AG04449 (cell line): ENCODE data around the gene LTB.

Source experiments
- CTCF ChIA-PET: fragments of 350-600 bp; formaldehyde crosslinking; extraction: SDS; loops from one replicate; lab custom pipeline; 2021; ENCODE audit warnings: antibody characterized with exemption; lab: Yijun Ruan, JAX
- POLR2A ChIA-PET: fragments of 400-600, 350-600 bp; formaldehyde crosslinking; extraction: SDS; loops from one replicate; lab custom pipeline; 2020; ENCODE audit warnings: antibody characterized with exemption, inconsistent platforms; lab: Yijun Ruan, JAX
- DNase-seq: peaks from one replicate; pipeline ENCODE4 v3.0.0-alpha.2; 2010; ENCODE audit warnings: low read depth, low spot score
- H3K4me3 ChIP-seq: 2 replicates; pipeline ENCODE4 v1.5.1; 2011; ENCODE audit warnings: low read depth, mild to moderate bottlenecking, control low read depth, low read length
- TF ChIP-seq, protein P1 (sequence below): IDR thresholded peaks from one replicate; pipeline ENCODE4 v1.5.1; 2011; ENCODE audit warnings: mild to moderate bottlenecking, moderate library complexity, low read length, control low read depth, inconsistent platforms; ENCODE audit not compliant: insufficient read depth; ENCODE audit errors: missing control alignments

Gene LTB

DNA sequence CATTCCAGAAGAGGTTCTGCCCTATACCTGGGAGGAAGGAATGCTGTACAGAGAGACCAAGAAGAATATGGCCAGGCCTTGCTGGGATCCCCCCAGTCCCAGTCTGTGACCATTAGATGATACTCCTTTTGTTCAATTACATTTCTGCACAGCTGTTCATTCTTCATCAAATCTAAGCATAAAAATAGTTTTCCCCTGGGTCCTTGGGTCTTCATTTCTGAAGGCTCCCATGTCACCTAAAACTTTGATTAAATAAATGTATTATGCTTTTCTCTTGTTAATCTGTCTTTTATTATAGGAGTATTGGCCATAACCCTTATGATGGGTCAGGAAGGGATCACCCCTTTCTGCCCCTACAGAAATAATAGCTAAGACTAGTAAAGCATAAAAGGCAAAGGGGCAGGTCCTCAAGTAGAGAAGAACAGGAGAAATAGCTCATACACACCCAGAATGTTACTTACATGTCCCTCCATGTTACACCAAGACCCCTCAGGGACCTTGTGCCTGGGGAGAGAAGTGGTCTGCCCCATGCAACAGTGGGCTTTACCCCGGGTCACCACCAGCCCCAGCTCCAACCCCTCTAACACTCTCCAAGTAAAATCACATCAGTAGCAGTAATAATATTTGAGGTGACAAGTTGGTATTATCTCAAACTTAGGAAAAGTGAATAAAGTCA, 12.2 kb downstream of the LTB start:
- ChIA-PET CTCF (interaction anchor here (1.5 to 38.4 kb wide), 2 partner anchors 18 to 24 kb away, joined by 3 to 1569 read pairs; partner anchors contain the start of genes ATP6V1G2, LST1, LTB and NCR3), POLR2A (no interaction called here)
- no peak overlapping the region for H3K4me3 ChIP-seq
- no peak for DNase-seq
- TF ChIP-seq, protein P1, sequence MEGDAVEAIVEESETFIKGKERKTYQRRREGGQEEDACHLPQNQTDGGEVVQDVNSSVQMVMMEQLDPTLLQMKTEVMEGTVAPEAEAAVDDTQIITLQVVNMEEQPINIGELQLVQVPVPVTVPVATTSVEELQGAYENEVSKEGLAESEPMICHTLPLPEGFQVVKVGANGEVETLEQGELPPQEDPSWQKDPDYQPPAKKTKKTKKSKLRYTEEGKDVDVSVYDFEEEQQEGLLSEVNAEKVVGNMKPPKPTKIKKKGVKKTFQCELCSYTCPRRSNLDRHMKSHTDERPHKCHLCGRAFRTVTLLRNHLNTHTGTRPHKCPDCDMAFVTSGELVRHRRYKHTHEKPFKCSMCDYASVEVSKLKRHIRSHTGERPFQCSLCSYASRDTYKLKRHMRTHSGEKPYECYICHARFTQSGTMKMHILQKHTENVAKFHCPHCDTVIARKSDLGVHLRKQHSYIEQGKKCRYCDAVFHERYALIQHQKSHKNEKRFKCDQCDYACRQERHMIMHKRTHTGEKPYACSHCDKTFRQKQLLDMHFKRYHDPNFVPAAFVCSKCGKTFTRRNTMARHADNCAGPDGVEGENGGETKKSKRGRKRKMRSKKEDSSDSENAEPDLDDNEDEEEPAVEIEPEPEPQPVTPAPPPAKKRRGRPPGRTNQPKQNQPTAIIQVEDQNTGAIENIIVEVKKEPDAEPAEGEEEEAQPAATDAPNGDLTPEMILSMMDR: no peak

DNA sequence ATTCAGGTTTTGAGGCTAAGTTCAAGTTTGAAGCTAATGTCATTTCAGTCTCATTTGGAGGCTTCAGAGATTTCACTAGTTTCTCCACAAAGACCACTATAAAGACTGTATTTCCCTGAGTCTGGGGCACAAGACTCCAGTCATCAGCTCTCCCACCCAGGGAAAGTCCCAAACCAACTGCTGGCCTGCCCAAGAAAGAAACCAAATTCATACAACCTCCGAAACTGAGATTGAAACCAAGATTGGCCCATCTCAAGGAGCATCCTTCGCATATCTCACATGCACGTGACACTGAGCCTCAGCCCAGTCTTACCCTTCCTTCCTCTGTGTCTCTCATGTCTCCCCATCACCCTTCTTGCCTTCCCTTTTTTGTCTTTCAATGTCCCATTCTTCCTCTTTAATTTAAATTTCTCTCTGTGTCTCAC, 13.7 kb downstream of the LTB start:
- TF ChIP-seq, protein P1: no peak
- POLR2A ChIA-PET: interaction anchor here (1.6 kb wide), 1 partner anchor 12 kb away, joined by 4 read pairs; no protein-coding TSS in a partner anchor
- no peak for DNase-seq
- H3K4me3 ChIP-seq: no peak overlapping the region
- CTCF ChIA-PET: interaction anchor here (38.4 kb wide), 1 partner anchor 20 kb away, joined by 1569 read pairs; the partner anchor contains the start of genes LST1, LTB, NCR3 and TNF

DNA sequence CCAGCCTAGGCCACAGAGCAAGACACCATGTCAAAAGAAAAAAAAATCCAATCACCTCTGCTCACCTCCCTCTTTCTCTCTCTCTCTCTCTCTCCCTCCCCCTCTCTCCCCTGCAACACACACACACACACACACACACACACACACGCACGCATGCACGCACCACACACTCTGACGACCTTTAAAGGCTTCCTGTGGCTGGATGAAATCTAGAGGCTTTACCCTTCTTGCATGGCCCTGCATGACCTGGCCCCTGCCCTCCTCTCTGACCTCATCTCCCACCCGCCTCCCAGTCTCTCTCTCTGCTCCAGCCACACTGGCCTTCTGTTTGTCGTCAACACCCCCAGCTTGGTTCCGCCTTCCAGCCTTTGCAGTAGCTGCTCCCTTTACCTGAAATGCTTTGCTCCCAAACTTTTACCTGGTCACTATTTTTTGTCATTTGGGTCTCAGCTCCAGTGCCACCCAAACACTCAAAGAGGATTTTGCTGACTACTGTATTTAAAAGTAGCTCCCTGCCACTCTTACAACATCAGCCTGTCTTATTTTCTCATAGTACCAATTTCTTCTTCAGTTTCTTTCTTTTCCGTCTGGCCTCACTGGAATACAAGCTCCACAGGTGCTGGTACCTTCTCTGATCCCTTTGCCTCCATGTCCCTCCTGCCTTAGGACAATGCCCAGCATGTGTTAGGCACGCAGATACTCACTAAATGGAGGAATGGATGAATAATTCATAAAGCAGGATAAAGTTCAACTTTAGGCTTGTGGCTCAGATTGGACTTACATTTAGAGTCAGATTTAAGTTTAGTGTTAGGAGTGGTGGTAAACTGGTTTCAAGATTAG, 14.5 kb downstream of the LTB start:
- ChIA-PET POLR2A (interaction anchor here (1.6 kb wide), 1 partner anchor 13 kb away, joined by 4 read pairs; no protein-coding TSS in a partner anchor), CTCF (interaction anchor here (38.4 kb wide), 1 partner anchor 20 kb away, joined by 1569 read pairs; the partner anchor contains the start of genes LST1, LTB, NCR3 and TNF)
- H3K4me3 ChIP-seq: no peak overlapping the region
- TF ChIP-seq, protein P1: no peak
- DNase-seq: no peak

DNA sequence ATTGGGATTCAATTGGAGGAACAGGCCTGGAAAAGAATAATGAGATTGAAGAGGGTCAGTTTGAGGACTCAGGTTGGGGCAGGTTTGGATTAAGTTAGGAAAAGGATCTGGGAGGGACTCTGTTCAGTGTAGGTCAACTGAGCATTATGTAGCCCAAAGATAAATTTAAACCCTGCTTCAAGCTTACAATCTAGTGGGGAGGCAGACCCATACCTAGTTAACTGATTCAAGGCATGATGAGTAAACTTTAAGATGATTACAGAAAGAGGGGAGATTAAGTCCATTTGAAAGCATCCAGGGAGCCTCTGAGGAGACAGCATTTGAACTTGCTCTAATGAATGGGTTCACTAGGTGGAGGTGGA, 21.5 kb downstream of the LTB start:
- CTCF ChIA-PET: interaction anchor here (0.6 to 38.4 kb wide), 4 partner anchors 9 to 46 kb away, joined by 3 to 1569 read pairs (median 3); partner anchors contain the start of genes ATP6V1G2, LST1, LTB and NCR3

DNA sequence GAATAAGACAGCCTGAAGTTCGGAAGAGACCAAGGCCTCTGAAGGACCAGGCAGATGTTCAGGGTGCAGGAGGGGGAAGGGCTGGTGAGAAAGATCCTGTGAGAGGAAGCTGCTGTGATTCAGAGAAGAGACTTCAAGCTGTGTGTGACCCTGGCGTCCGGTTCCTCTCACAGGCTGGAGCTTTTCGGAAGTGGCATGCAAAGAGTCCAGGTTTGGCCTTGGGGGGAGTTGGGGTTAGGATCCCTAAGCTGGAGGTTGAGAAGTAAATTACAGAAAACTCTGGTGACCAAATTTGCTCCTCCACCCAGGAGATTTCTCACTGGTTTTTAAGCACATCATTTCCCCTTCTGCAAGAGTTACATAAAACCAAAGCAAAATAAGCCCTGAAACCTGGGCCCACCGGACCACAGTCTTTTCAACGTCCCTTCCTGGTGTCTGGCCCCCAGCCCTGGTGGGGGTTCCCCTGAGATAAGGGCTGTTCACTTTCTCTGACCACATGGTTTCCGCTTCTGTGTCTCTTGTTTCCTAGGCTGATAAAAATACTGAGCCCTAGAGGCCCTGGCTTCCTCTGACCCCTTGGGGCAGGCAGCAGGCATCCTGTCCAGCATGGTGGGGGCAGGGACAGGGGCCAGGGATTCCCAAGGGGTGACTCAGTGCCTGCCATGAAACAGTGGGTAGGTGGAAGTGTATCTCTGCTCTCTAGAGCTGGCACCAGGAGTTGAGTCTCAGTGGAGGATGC, 22.1 kb downstream of the LTB start:
- TF ChIP-seq, protein P1: no peak
- CTCF ChIA-PET: interaction anchor here (0.6 to 38.4 kb wide), 5 partner anchors 8 to 65 kb away, joined by 3 to 1569 read pairs (median 3); partner anchors contain the start of genes ATP6V1G2, LST1, LTB and NCR3
- POLR2A ChIA-PET: interaction anchor here (0.6 kb wide), 1 partner anchor 135 kb away, joined by 3 read pairs; no protein-coding TSS in a partner anchor
- H3K4me3 ChIP-seq: no peak overlapping the region
- DNase-seq: no peak

More for the DNA sequence above, 21.5 kb downstream of the LTB start:
- no peak for DNase-seq
- TF ChIP-seq, protein P1: no peak
- H3K4me3 ChIP-seq: no peak overlapping the region
- POLR2A ChIA-PET: no interaction called here
